Testis (tissue), 2 donors: Measurements from ENCODE around the gene KPNB1.

Source experiments
- CTCF ChIP-seq, 3 experiments: fragments of 450-650 bp in 2 of 3; fragments of 200-600 bp in 1 of 3; sonication (generic) in 1 of 3; IDR thresholded peaks; one replicate each; pipeline ENCODE4 v1.5.1; 2016 to 2019; ENCODE audit warnings: antibody characterized with exemption in 3 of 3, mild to moderate bottlenecking in 2 of 3, moderate library complexity in 1 of 3
- POLR2A ChIP-seq: fragments of 450-650 bp; IDR thresholded peaks from one replicate; pipeline ENCODE4 v1.6.1; 2017; ENCODE audit warnings: antibody characterized with exemption, mild to moderate bottlenecking, moderate library complexity

DNA sequence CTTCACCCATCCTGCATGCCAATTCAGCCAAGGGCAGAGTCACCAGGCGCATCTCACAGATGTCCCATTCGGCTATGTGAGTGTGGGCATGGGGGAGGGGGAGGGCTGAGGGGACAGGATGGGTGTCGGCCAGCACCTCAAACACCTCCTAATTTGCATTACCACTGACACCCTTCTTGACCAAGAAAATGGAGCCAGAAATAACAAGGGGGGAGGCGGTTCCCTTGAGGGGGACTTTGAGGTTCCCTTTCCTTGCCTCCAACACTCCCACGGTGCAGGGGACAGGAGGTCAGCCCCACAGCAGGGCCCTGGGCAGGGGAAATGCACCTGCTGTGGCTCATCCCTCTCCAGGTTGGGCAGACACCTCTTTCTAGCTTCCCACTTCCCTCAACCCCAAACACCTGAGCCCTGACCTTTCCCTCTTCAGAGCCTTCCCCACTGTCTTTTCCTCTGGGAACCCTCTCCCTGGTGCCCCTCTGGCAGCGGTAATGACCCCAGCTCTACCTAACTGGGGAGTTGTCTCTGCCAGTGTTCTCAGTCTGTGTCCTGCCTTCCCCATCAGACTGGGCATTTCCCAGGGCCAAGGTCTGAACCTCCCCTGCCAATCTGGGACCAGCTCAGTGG is 65.2 kb downstream of the KPNB1 start:
- no peak for TF ChIP-seq CTCF (IDR thresholded peaks at IDR 0.05)
- no peak for TF ChIP-seq POLR2A
